Measurements from ENCODE around the gene RBM41.

DNA sequence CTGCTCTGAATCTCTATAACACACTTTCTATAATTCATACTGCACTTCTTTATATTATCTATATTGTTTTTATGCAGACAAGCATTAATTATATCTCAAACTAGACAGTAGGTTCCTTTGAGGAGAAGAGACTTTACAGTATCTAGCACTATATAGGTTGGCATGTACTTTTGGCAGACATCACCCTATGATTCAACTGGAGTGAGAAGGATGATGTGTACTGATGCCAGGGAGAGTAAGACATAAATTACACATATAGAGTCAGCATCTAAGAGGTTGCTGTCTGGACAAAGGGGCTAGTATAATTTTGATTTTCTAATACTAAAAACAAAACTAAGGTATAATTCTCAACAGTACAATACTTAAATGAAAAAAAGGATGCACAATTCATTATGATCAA lies 5.1 kb upstream of the RBM41 start:
- no peak for TF ChIP-seq CTCF (conservative IDR thresholded peaks at IDR 0.05; ENCODE audit: low read depth, low read length)
- TF ChIP-seq EZH2 (IDR thresholded peaks at IDR 0.05; ENCODE audit: low read length, unreplicated experiment) = no peak
- TF ChIP-seq EZH2phosphoT487 (IDR thresholded peaks at IDR 0.05; ENCODE audit: borderline replicate concordance, low read length) = no peak
